ENCODE data around the gene EIF4E1B. TPM values are rescaled to one million over a fixed set of nuclear protein-coding genes. Genes with fewer than 3 reads are reported as not detected.

Gene EIF4E1B
- total RNA-seq, 1 donor from 2014 or later = not detected

- H3K9me3 Mint-ChIP-seq (ENCODE audit: unreplicated experiment) = peaks cover 4% of the 10 kb centered on the region
- H3K36me3 Mint-ChIP-seq (ENCODE audit: unreplicated experiment) = peaks cover 5% of the 10 kb centered on the region
- peak overlapping the region; percentile 3 for H3K27ac Mint-ChIP-seq (ENCODE audit: unreplicated experiment)
- DNase-seq = no peak
- peaks cover 23% of the 10 kb centered on the region for H3K27me3 Mint-ChIP-seq (ENCODE audit: unreplicated experiment)
- TF ChIP-seq CTCF (IDR thresholded peaks at IDR 0.05; ENCODE audit: partially characterized antibody, unreplicated experiment) = no peak
- H3K4me3 Mint-ChIP-seq (ENCODE audit: unreplicated experiment) = peak overlapping the region; percentile 94
- peaks cover 41% of the 10 kb centered on the region for H3K4me1 Mint-ChIP-seq (ENCODE audit: low read depth, unreplicated experiment)
Measured at GRCh38 chr5:176648474-176649194, 18.2 kb downstream of the EIF4E1B start.

- no peak overlapping the region for H3K27ac Mint-ChIP-seq (ENCODE audit: unreplicated experiment)
- H3K4me1 Mint-ChIP-seq (ENCODE audit: low read depth, unreplicated experiment) = peaks cover 42% of the 10 kb centered on the region
- H3K4me3 Mint-ChIP-seq (ENCODE audit: unreplicated experiment) = peak overlapping the region; percentile 52
- peaks cover 5% of the 10 kb centered on the region for H3K9me3 Mint-ChIP-seq (ENCODE audit: unreplicated experiment)
- H3K36me3 Mint-ChIP-seq (ENCODE audit: unreplicated experiment) = peaks cover 7% of the 10 kb centered on the region
- peaks cover 26% of the 10 kb centered on the region for H3K27me3 Mint-ChIP-seq (ENCODE audit: unreplicated experiment)
- DNase-seq = no peak
- no peak for TF ChIP-seq CTCF (IDR thresholded peaks at IDR 0.05; ENCODE audit: partially characterized antibody, unreplicated experiment)
Measured at GRCh38 chr5:176650354-176650884, 19.9 kb downstream of the EIF4E1B start.

- Mint-ChIP-seq H3K27me3 (ENCODE audit: unreplicated experiment) (peaks cover 22% of the 10 kb centered on the region), H3K36me3 (ENCODE audit: unreplicated experiment) (peaks cover 7% of the 10 kb centered on the region), H3K4me1 (ENCODE audit: low read depth, unreplicated experiment) (peaks cover 36% of the 10 kb centered on the region), H3K4me3 (ENCODE audit: unreplicated experiment) (no peak overlapping the region), H3K27ac (ENCODE audit: unreplicated experiment) (peak overlapping the region; percentile 22), H3K9me3 (ENCODE audit: unreplicated experiment) (peaks cover 4% of the 10 kb centered on the region)
- no peak for DNase-seq
- no peak for TF ChIP-seq CTCF (IDR thresholded peaks at IDR 0.05; ENCODE audit: partially characterized antibody, unreplicated experiment)
Measured at GRCh38 chr5:176651472-176651980, 21.1 kb downstream of the EIF4E1B start.

GRCh38 chr5:176652136-176652535, 21.7 kb downstream of the EIF4E1B start:
- H3K36me3 Mint-ChIP-seq (ENCODE audit: unreplicated experiment) = peaks cover 7% of the 10 kb centered on the region
- peaks cover 21% of the 10 kb centered on the region for H3K27me3 Mint-ChIP-seq (ENCODE audit: unreplicated experiment)
- peaks cover 4% of the 10 kb centered on the region for H3K9me3 Mint-ChIP-seq (ENCODE audit: unreplicated experiment)
- peaks cover 34% of the 10 kb centered on the region for H3K4me1 Mint-ChIP-seq (ENCODE audit: low read depth, unreplicated experiment)
- H3K4me3 Mint-ChIP-seq (ENCODE audit: unreplicated experiment) = no peak overlapping the region
- no peak for TF ChIP-seq CTCF (IDR thresholded peaks at IDR 0.05; ENCODE audit: partially characterized antibody, unreplicated experiment)
- H3K27ac Mint-ChIP-seq (ENCODE audit: unreplicated experiment) = peak overlapping the region; percentile 17
- DNase-seq = no peak

Measured in glutamatergic neuron (in vitro differentiated cells).